Esophagus (tissue), 2 donors: Measurements from ENCODE around the gene TPGS1. TPM values are rescaled to one million over a fixed set of nuclear protein-coding genes. Genes with fewer than 3 reads are reported as not detected.
A peak's percentile ranks its signal among the peaks of the same experiment; 100 is the strongest.

Experiments
- H3K27ac ChIP-seq, 2 donors: one replicate each; pipeline ENCODE4 v1.5.1; 2013; ENCODE audit warnings: low read depth in 2 of 2, mild to moderate bottlenecking in 2 of 2, inconsistent platforms in 1 of 2, low read length in 1 of 2, moderate library complexity in 1 of 2
- H3K27me3 ChIP-seq, 2 donors: one replicate each; pipeline ENCODE4 v1.6.1; 2013; ENCODE audit warnings: low read length in 2 of 2, control low read depth in 1 of 2, mild to moderate bottlenecking in 1 of 2; ENCODE audit not compliant: insufficient read depth in 2 of 2, control insufficient read depth in 1 of 2
- H3K36me3 ChIP-seq, 2 donors: one replicate each; pipeline ENCODE4 v1.6.1; 2013; ENCODE audit warnings: low read length in 1 of 2; ENCODE audit not compliant: control insufficient read depth in 2 of 2, insufficient read depth in 2 of 2
- H3K4me1 ChIP-seq, 2 donors: one replicate each; pipeline ENCODE4 v1.6.1; 2013; ENCODE audit warnings: low read length in 1 of 2; ENCODE audit not compliant: control insufficient read depth in 2 of 2, insufficient read depth in 2 of 2
- H3K4me3 ChIP-seq, 2 donors: one replicate each; pipeline ENCODE4 v1.5.1; 2013; ENCODE audit warnings: low read length in 2 of 2, mild to moderate bottlenecking in 2 of 2, low read depth in 1 of 2, moderate library complexity in 1 of 2
- H3K9me3 ChIP-seq, 2 donors: one replicate each; pipeline ENCODE4 v1.6.1; 2013; ENCODE audit warnings: mild to moderate bottlenecking in 2 of 2, low read depth in 1 of 2, low read length in 1 of 2, moderate library complexity in 1 of 2; ENCODE audit not compliant: control insufficient read depth in 2 of 2, insufficient read depth in 1 of 2
- WGBS, 2 donors: extraction: QIAGEN DNeasy Blood & Tissue Kit; methylation state at CpG; one replicate each; pipeline ENCODE4 v1.1.7; 2013; 5-methylcytosine and 5-hydroxymethylcytosine counted together
- polyA plus RNA-seq, 2 donors: library from polyadenylated mRNA; stranded (reverse); fragments of 200-250 nt; gene quantifications; one replicate each; pipeline ENCODE4 v1.2.3, GENCODE V29; 2013
- donor health status: healthy with polysubstance abuse.
- donor health status: Bipolar disorder and iron deficiency.

TPGS1 gene
- polyA plus RNA-seq, 2 donors, result 13.9 to 16.8 TPM

DNA sequence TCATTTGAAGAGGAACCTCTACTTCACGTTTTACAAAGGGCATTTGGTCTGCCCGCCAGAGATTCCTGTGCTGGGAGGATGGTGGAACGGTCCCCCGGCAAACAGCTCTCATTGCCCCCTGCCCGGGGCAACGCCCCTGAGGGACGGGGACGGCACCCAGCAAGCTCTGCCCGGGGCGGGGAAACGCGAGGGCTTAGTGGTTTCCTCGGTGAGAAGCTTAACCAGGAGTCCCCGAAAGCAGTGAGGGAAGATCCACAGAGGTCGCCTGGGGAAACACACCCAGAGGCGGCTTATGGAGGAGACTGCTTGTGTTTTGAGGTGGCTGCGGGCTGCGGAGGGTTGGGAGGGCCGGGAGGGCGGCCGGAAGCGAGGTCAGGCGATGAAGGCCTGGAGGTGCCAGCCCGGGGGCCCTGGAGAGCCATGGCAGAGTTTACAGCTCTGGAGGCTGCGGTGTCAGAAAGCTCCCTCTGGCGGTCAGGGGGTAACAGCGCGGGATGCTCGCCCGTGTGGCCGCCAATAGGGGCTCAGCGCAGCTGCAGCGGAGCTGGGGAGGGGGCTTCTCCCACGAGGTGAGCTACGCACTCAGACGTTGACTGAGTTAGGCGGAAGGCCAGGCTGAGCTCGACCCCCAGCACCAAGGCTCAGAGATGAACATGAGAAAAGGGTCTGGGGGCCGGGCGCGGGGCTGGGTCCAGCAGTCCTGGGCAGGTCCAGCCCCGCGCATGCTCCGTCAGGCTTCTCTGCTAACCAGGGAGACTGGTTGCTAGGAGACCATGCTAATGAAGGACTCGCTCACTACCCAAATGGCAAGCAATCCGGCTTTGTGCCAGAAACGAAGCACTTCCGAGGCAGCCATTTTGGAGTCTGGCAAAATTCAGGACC, 652 bp upstream of the TPGS1 start:
- H3K9me3 ChIP-seq, result no peaks in the 10 kb centered on the region
- H3K4me1 ChIP-seq, result peaks cover 9 to 11% of the 10 kb centered on the region in 2 donors
- H3K4me3 ChIP-seq, result peak overlapping the region; percentile 92 to 98
- peaks cover 0 to 7% of the 10 kb centered on the region in 2 donors for H3K36me3 ChIP-seq
- peak overlapping the region; percentile 93 to 97 for H3K27ac ChIP-seq
- WGBS, 2 donors, result 4% methylated on average over 46 to 48 of the region's 48 CpGs
- no peaks in the 10 kb centered on the region for H3K27me3 ChIP-seq

DNA sequence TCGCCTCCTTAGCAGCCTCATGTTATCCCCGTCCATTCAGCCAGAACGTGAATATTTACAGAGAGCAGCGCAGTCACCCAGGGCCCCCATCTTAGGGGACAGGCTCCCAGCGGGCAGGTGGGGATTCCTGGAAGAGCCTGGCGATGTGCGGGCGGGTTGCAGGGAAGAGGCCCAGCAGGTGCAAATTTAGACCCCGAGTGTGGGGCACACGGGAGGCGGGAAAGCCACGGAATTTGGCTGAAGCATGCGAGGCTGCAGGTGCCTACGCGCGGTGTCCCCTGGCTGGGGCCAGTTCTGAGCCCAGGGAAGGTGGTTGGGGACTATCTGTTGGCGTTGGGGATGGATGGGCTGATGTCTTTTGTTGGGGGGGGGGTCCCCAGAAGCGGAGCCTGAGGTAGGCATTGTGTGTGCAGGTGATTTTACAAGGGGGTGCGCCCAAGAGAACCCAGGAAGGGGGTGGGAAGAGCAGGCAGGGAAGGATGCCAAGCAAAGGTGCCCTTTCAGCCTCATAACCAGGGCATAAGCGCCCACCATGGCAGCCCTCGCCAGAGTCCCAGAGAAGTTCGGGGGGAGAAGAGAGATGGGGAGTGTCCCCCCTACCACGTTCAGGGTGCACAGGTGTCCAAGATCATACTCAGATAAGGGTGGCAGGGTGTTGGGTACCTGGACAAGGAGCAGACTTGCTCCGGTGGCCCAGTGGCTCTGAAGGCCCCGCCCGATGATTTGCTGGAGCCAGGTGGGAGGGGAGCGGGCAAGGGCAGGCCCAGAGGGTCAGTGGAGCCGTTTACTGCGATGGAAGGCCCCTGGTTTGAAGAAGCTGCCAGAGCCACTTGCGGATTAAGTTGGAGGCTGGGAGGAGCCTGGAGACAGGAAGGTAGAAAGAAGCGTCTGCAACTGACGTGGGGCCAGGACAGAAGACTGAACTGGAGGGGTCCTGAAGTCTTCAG, 1.2 kb downstream of the TPGS1 start:
- H3K4me3 ChIP-seq, result peak overlapping the region; percentile 92 to 98
- no peak overlapping the region for H3K27ac ChIP-seq
- H3K36me3 ChIP-seq, result peaks cover 0 to 7% of the 10 kb centered on the region in 2 donors
- H3K4me1 ChIP-seq, result peaks cover 9 to 11% of the 10 kb centered on the region in 2 donors
- H3K9me3 ChIP-seq, result no peaks in the 10 kb centered on the region
- no peaks in the 10 kb centered on the region for H3K27me3 ChIP-seq
- WGBS, 2 donors, result 57% methylated on average over 32 of the region's 32 CpGs

DNA sequence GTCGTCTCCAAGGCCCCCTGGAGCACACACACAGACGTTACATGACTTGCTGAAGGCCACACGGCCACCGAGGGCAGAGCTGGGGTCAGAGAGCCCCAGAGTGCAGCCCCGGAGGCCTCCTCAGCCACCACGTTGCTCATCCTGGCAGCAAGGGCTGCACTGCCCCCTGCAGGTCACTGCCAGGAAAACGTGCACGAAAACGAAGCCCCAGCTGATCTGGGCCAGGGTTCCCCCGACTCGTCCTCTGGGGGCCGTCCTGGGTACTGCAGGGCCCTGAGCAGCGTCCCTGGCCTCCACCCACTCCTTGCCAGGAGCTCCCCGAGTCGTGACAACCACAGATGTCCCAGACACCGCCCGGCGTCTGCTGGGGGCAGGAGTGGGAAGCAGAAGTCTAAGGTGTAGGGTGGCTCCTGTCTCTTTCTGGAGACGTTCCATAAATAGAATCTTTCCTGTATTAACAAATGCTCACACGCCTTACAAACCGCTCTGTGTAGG, 3.4 kb downstream of the TPGS1 start:
- H3K4me3 ChIP-seq, result no peak overlapping the region
- WGBS, 2 donors, result 12 to 17% methylated on average over 21 of the region's 21 CpGs
- H3K27ac ChIP-seq, result peak overlapping the region; percentile 60 to 89

DNA sequence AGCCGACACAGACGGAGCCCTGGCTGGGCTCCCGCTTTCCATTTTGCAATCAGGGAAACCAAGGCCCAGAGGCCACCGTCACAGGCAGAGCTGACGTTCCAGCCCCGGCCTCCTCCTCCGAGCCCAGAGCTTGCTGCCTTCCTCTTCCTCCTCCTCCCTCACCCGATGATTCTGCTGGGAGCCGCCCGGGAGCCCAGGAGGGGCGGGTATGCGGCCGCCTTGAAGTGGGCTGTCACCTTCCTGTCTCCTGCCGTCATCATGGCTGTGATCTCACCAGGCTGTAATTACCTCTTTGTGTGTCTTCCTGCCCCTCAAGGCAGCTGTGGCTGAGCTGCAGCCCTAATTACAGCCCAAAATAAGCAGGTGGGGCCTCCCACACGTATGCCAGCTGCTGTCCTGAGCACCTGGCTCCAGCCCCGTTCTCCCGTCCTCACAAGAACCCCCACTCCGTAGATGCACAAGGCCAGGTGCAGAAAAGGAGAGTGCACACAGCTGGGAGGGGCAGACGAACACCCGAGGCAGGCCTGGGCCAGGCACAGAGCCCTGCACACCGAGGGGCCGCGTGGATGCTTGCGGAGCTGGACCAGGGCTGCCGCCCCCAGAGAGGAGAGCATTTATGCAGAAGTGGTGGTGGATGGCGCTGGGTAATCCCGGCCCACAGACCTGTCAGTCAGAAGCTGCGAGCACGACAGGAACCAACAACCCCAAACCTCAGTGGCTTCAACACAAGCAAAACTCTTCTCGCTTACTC, 4.0 kb downstream of the TPGS1 start:
- Histone ChIP-seq H3K4me3 (no peak overlapping the region), H3K27ac (peak overlapping the region; percentile 60 to 89), H3K27me3 (no peaks in the 10 kb centered on the region), H3K4me1 (peaks cover 9 to 11% of the 10 kb centered on the region in 2 donors), H3K9me3 (no peaks in the 10 kb centered on the region), H3K36me3 (peaks cover 0 to 10% of the 10 kb centered on the region in 2 donors)
- WGBS, 2 donors, result 48 to 54% methylated on average over 30 of the region's 30 CpGs

More for the DNA sequence above, 3.4 kb downstream of the TPGS1 start:
- H3K9me3 ChIP-seq, result no peaks in the 10 kb centered on the region
- peaks cover 0 to 10% of the 10 kb centered on the region in 2 donors for H3K36me3 ChIP-seq
- H3K4me1 ChIP-seq, result peaks cover 9 to 11% of the 10 kb centered on the region in 2 donors
- no peaks in the 10 kb centered on the region for H3K27me3 ChIP-seq

DNA sequence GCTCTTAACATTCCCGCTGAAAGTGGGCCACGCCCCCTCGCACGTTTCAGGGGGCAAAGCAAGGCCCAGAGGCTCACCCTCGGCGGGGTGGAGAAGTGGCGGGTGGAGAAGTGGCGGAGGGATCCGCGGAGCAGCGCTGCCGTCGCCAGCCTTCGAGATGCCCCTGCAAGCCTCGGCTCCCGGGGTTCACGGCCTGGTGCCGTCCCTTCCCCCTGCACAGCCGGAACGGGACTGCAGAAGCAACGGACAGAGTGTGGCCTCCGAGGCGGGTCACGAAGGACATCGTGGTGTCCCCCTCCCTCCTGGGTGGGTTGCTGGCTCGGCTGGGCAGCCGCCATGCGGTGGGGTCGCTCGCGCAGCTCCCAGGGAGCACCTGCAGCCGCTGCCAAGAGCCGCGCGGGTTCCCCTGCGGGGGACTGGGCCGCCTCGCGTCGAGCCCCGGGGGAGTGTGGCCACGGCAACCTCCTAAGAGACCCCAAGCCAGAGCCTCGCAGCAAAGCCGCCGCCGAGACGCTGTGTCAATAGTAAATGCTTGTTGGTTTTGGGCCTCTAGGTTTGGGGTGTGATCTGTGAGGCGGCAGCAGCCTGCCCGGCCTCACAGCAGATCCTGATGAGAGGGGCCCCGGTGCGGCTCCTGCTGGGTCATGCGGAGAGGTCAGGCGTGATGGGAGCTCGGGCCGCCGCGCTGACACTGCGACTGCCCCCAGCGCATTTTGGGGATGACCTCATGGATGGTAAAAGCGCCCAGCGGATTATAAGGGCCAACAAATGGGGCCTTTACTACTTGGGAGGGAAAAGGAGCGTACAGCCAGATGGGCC, 5.5 kb downstream of the TPGS1 start:
- Histone ChIP-seq H3K9me3 (no peaks in the 10 kb centered on the region), H3K4me1 (peaks cover 9% of the 10 kb centered on the region in 2 donors), H3K27ac (no peak overlapping the region), H3K27me3 (no peaks in the 10 kb centered on the region), H3K36me3 (peaks cover 0 to 10% of the 10 kb centered on the region in 2 donors), H3K4me3 (no peak overlapping the region)
- WGBS, 2 donors, result 53 to 63% methylated on average over 55 to 62 of the region's 62 CpGs

DNA sequence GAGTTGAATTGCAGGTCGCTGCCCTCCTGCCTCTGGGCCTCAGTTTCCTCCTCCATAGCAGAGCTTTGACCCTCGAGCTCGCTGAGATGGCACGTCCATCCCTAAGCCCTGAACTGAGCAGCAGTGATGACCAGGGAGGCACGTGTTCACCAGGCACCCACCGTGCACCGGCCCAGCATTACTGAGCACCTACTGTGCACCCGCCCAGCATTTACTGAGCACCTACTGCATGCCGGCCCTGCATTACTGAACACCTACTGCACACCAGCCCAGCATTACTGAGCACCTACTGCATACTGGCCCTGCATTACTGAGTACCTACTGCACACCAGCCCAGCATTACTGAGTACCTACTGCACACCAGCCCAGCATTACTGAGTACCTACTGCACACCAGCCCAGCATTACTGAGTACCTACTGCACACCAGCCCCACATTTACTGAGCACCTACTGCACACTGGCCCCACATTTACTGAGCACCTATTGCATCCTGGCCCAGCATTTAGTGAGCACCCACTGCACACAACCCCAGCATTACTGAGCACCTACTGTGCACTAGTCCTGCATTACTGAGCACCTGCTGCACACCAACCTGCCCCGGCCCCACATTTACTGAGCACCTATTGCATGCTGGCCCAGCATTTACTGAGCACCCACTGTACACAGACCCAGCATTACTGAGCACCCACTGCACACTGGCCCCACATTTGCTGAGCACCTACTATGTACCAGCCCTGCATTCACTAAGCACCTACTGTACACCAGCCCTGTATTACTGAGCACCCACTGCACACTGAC, 6.3 kb downstream of the TPGS1 start:
- H3K36me3 ChIP-seq, result peaks cover 0 to 10% of the 10 kb centered on the region in 2 donors
- H3K4me3 ChIP-seq, result no peak overlapping the region
- WGBS, 2 donors, result 77 to 89% methylated on average over 10 of the region's 10 CpGs
- H3K4me1 ChIP-seq, result peaks cover 5% of the 10 kb centered on the region in 2 donors
- H3K27ac ChIP-seq, result no peak overlapping the region
- H3K9me3 ChIP-seq, result no peaks in the 10 kb centered on the region
- H3K27me3 ChIP-seq, result no peaks in the 10 kb centered on the region

DNA sequence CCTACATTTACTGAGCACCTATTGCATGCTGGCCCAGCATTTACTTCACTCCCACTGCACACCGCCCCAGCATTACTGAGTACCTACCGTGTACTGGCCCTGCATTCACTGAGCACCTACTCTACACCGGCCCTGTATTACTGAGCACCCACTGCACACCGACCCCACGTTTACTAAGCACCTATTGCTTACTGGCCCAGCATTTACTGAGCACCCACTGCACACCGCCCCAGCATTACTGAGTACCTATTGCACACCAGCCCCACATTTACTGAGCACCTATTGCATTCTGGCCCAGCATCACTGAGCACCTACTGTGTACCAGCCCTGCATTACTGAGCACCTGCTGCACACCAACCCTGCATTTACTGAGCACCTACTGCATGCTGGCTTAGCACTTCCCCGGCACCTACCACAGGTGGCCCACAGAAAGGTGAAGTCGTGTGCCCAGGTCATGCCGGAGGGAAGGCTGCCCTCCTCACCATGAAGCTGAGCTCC, 6.9 kb downstream of the TPGS1 start:
- no peak overlapping the region for H3K27ac ChIP-seq
- no peak overlapping the region for H3K4me3 ChIP-seq
- peaks cover 3 to 5% of the 10 kb centered on the region in 2 donors for H3K4me1 ChIP-seq
- no peaks in the 10 kb centered on the region for H3K9me3 ChIP-seq
- peaks cover 0 to 10% of the 10 kb centered on the region in 2 donors for H3K36me3 ChIP-seq
- H3K27me3 ChIP-seq, result no peaks in the 10 kb centered on the region
- 97 to 98% methylated on average over 9 of the region's 9 CpGs for WGBS, 2 donors
